ENCODE data around the gene EPHA10.

- TF ChIP-seq CTCF (IDR thresholded peaks at IDR 0.05; ENCODE audit: poor library complexity, severe bottlenecking) (no peak), SMC3 (conservative IDR thresholded peaks at IDR 0.05; ENCODE audit: poor library complexity) (no peak), EP300 (conservative IDR thresholded peaks at IDR 0.05; ENCODE audit: poor library complexity, severe bottlenecking) (no peak), MXI1 (conservative IDR thresholded peaks at IDR 0.05; ENCODE audit: poor library complexity, severe bottlenecking) (no peak), EZH2 (IDR thresholded peaks at IDR 0.05; ENCODE audit: borderline replicate concordance, insufficient read depth, low read length, poor library complexity, severe bottlenecking) (no peak), REST (IDR thresholded peaks at IDR 0.05; ENCODE audit: borderline replicate concordance) (no peak)
Observed at GRCh38 chr1:37731312-37732019, 33.5 kb downstream of the EPHA10 start.
